ENCODE results near the gene PREP. TPM values are rescaled to one million over a fixed set of nuclear protein-coding genes. Genes with fewer than 3 reads are reported as not detected.
A peak's percentile ranks its signal among the peaks of the same experiment; 100 is the strongest.

Gene PREP
- total RNA-seq, 1 donor from 2014 or later: 55.4 TPM

- H3K27me3 ChIP-seq (ENCODE audit: insufficient read depth, low read length): no peaks in the 10 kb centered on the region
- Mint-ChIP-seq H3K4me1 (ENCODE audit: low read depth, unreplicated experiment) (no peaks in the 10 kb centered on the region), H3K9me3 (ENCODE audit: unreplicated experiment) (peaks cover 7% of the 10 kb centered on the region), H3K4me3 (ENCODE audit: unreplicated experiment) (no peak overlapping the region), H3K36me3 (ENCODE audit: low read depth, unreplicated experiment) (peaks cover 24% of the 10 kb centered on the region), H3K27ac (ENCODE audit: unreplicated experiment) (no peak overlapping the region), H3K27me3 (ENCODE audit: low read depth, unreplicated experiment) (no peaks in the 10 kb centered on the region)
- no peak overlapping the region for H3K4me3 ChIP-seq (ENCODE audit: insufficient read depth, low read depth, low read length)
- TF ChIP-seq CTCF (IDR thresholded peaks at IDR 0.05; ENCODE audit: insufficient read depth, low read depth, low read length) (no peak), EZH2 (IDR thresholded peaks at IDR 0.05; ENCODE audit: insufficient read depth, low read length) (no peak)
- DNase-seq (ENCODE audit: low read depth): no peak
- no peaks in the 10 kb centered on the region for H4K20me1 ChIP-seq (ENCODE audit: insufficient read depth, low read length)
- H3K4me2 ChIP-seq (ENCODE audit: low read length): no peak overlapping the region
- no peak overlapping the region for H3K9ac ChIP-seq (ENCODE audit: low read length)
- no peak overlapping the region for H2AFZ ChIP-seq (ENCODE audit: low read depth, low read length)
- H3K9me3 ChIP-seq (ENCODE audit: insufficient read depth, low read depth, low read length): no peaks in the 10 kb centered on the region
- no peaks in the 10 kb centered on the region for H3K79me2 ChIP-seq (ENCODE audit: insufficient read depth, low read length)
- no peak overlapping the region for H3K27ac ChIP-seq (ENCODE audit: low read depth, low read length)
- no peaks in the 10 kb centered on the region for H3K4me1 ChIP-seq (ENCODE audit: insufficient read depth, low read length)
- no peak for FAIRE-seq
- no peaks in the 10 kb centered on the region for H3K36me3 ChIP-seq (ENCODE audit: insufficient read depth, low read length)
Observed at GRCh38 chr6:105294129-105294528, 108.8 kb downstream of the PREP start.

- no peak for TF ChIP-seq EZH2 (IDR thresholded peaks at IDR 0.05; ENCODE audit: insufficient read depth, low read length)
- no peak for DNase-seq (ENCODE audit: low read depth)
- Mint-ChIP-seq H3K9me3 (ENCODE audit: unreplicated experiment) (peaks cover 7% of the 10 kb centered on the region), H3K36me3 (ENCODE audit: low read depth, unreplicated experiment) (peaks cover 22% of the 10 kb centered on the region), H3K4me3 (ENCODE audit: unreplicated experiment) (no peak overlapping the region), H3K27me3 (ENCODE audit: low read depth, unreplicated experiment) (no peaks in the 10 kb centered on the region), H3K27ac (ENCODE audit: unreplicated experiment) (no peak overlapping the region), H3K4me1 (ENCODE audit: low read depth, unreplicated experiment) (no peaks in the 10 kb centered on the region)
- H3K79me2 ChIP-seq (ENCODE audit: insufficient read depth, low read length): no peaks in the 10 kb centered on the region
- no peak overlapping the region for H3K27ac ChIP-seq (ENCODE audit: low read depth, low read length)
- no peak overlapping the region for H3K9ac ChIP-seq (ENCODE audit: low read length)
- no peak overlapping the region for H3K4me3 ChIP-seq (ENCODE audit: insufficient read depth, low read depth, low read length)
- H3K9me3 ChIP-seq (ENCODE audit: insufficient read depth, low read depth, low read length): no peaks in the 10 kb centered on the region
- H3K27me3 ChIP-seq (ENCODE audit: insufficient read depth, low read length): no peaks in the 10 kb centered on the region
- H3K36me3 ChIP-seq (ENCODE audit: insufficient read depth, low read length): peaks cover 4% of the 10 kb centered on the region
- FAIRE-seq: peak; percentile 32
- H3K4me2 ChIP-seq (ENCODE audit: low read length): no peak overlapping the region
- no peaks in the 10 kb centered on the region for H4K20me1 ChIP-seq (ENCODE audit: insufficient read depth, low read length)
- H3K4me1 ChIP-seq (ENCODE audit: insufficient read depth, low read length): no peaks in the 10 kb centered on the region
- no peak overlapping the region for H2AFZ ChIP-seq (ENCODE audit: low read depth, low read length)
Observed at GRCh38 chr6:105292689-105293339, 110.1 kb downstream of the PREP start.

- H3K9me3 Mint-ChIP-seq (ENCODE audit: unreplicated experiment): peaks cover 7% of the 10 kb centered on the region
- H4K20me1 ChIP-seq (ENCODE audit: insufficient read depth, low read length): no peaks in the 10 kb centered on the region
- no peak for TF ChIP-seq EZH2 (IDR thresholded peaks at IDR 0.05; ENCODE audit: insufficient read depth, low read length)
- H2AFZ ChIP-seq (ENCODE audit: low read depth, low read length): no peak overlapping the region
- H3K27me3 ChIP-seq (ENCODE audit: insufficient read depth, low read length): no peaks in the 10 kb centered on the region
- H3K27ac Mint-ChIP-seq (ENCODE audit: unreplicated experiment): no peak overlapping the region
- H3K36me3 ChIP-seq (ENCODE audit: insufficient read depth, low read length): peaks cover 4% of the 10 kb centered on the region
- H3K9ac ChIP-seq (ENCODE audit: low read length): no peak overlapping the region
- H3K4me2 ChIP-seq (ENCODE audit: low read length): no peak overlapping the region
- H3K4me1 Mint-ChIP-seq (ENCODE audit: low read depth, unreplicated experiment): no peaks in the 10 kb centered on the region
- H3K27ac ChIP-seq (ENCODE audit: low read depth, low read length): no peak overlapping the region
- H3K36me3 Mint-ChIP-seq (ENCODE audit: low read depth, unreplicated experiment): peaks cover 16% of the 10 kb centered on the region
- DNase-seq (ENCODE audit: low read depth) (no peak), FAIRE-seq (no peak)
- no peaks in the 10 kb centered on the region for H3K4me1 ChIP-seq (ENCODE audit: insufficient read depth, low read length)
- H3K4me3 ChIP-seq (ENCODE audit: insufficient read depth, low read depth, low read length): no peak overlapping the region
- H3K79me2 ChIP-seq (ENCODE audit: insufficient read depth, low read length): no peaks in the 10 kb centered on the region
- H3K4me3 Mint-ChIP-seq (ENCODE audit: unreplicated experiment): no peak overlapping the region
- H3K9me3 ChIP-seq (ENCODE audit: insufficient read depth, low read depth, low read length): no peaks in the 10 kb centered on the region
- H3K27me3 Mint-ChIP-seq (ENCODE audit: low read depth, unreplicated experiment): no peaks in the 10 kb centered on the region
Observed at GRCh38 chr6:105291525-105291924, 111.4 kb downstream of the PREP start.

All from astrocyte (in vitro differentiated cells and primary cell).